ENCODE data around the gene EXOC4.

The EXOC4 gene

GRCh38 chr7:133775201-133775600 is 522.3 kb downstream of the EXOC4 start:
- Histone ChIP-seq H3K9me2 (ENCODE audit: low read depth, low read length) (no peaks in the 10 kb centered on the region), H3K36me3 (ENCODE audit: insufficient read depth, low read length) (peaks cover 10% of the 10 kb centered on the region), H3K4me1 (ENCODE audit: insufficient read depth, low read length, severe bottlenecking) (no peaks in the 10 kb centered on the region), H3K4me3 (ENCODE audit: low read depth, low read length, poor library complexity, severe bottlenecking) (no peak overlapping the region), H3K79me2 (ENCODE audit: insufficient read depth, low read length) (no peaks in the 10 kb centered on the region), H3F3A (ENCODE audit: insufficient read depth, low read length) (no peaks in the 10 kb centered on the region), H3K9ac (ENCODE audit: low read length) (no peak overlapping the region), H2AFZ (ENCODE audit: low read length) (no peak overlapping the region), H4K20me1 (ENCODE audit: insufficient read depth, low read length) (no peaks in the 10 kb centered on the region), H3K9me3 (ENCODE audit: low read length) (peaks cover 8% of the 10 kb centered on the region), H3K27me3 (ENCODE audit: insufficient read depth, low read length) (no peaks in the 10 kb centered on the region), H3K27ac (ENCODE audit: low read depth, low read length, poor library complexity, severe bottlenecking) (no peak overlapping the region), H3K4me2 (ENCODE audit: low read length) (no peak overlapping the region)
- no peak for TF ChIP-seq CTCF (IDR thresholded peaks at IDR 0.05; ENCODE audit: low read length)
- no peak for TF ChIP-seq EZH2 (IDR thresholded peaks at IDR 0.05; ENCODE audit: borderline replicate concordance, low read length)

GRCh38 chr7:133776266-133776665 is 523.4 kb downstream of the EXOC4 start:
- TF ChIP-seq EZH2 (IDR thresholded peaks at IDR 0.05; ENCODE audit: borderline replicate concordance, low read length): no peak
- TF ChIP-seq CTCF (IDR thresholded peaks at IDR 0.05; ENCODE audit: low read length): no peak
- Histone ChIP-seq H3K4me2 (ENCODE audit: low read length) (no peak overlapping the region), H4K20me1 (ENCODE audit: insufficient read depth, low read length) (no peaks in the 10 kb centered on the region), H3K9me3 (ENCODE audit: low read length) (peaks cover 8% of the 10 kb centered on the region), H3F3A (ENCODE audit: insufficient read depth, low read length) (no peaks in the 10 kb centered on the region), H3K9me2 (ENCODE audit: low read depth, low read length) (no peaks in the 10 kb centered on the region), H3K36me3 (ENCODE audit: insufficient read depth, low read length) (peaks cover 10% of the 10 kb centered on the region), H3K27ac (ENCODE audit: low read depth, low read length, poor library complexity, severe bottlenecking) (no peak overlapping the region), H3K4me3 (ENCODE audit: low read depth, low read length, poor library complexity, severe bottlenecking) (no peak overlapping the region), H2AFZ (ENCODE audit: low read length) (no peak overlapping the region), H3K79me2 (ENCODE audit: insufficient read depth, low read length) (no peaks in the 10 kb centered on the region), H3K4me1 (ENCODE audit: insufficient read depth, low read length, severe bottlenecking) (no peaks in the 10 kb centered on the region), H3K27me3 (ENCODE audit: insufficient read depth, low read length) (no peaks in the 10 kb centered on the region), H3K9ac (ENCODE audit: low read length) (no peak overlapping the region)

- TF ChIP-seq EZH2 (IDR thresholded peaks at IDR 0.05; ENCODE audit: borderline replicate concordance, low read length) (no peak), CTCF (IDR thresholded peaks at IDR 0.05; ENCODE audit: low read length) (no peak)
- H3K4me1 ChIP-seq (ENCODE audit: insufficient read depth, low read length, severe bottlenecking): no peaks in the 10 kb centered on the region
- H3K27me3 ChIP-seq (ENCODE audit: insufficient read depth, low read length): no peaks in the 10 kb centered on the region
- H2AFZ ChIP-seq (ENCODE audit: low read length): no peak overlapping the region
- H3K27ac ChIP-seq (ENCODE audit: low read depth, low read length, poor library complexity, severe bottlenecking): no peak overlapping the region
- no peaks in the 10 kb centered on the region for H3F3A ChIP-seq (ENCODE audit: insufficient read depth, low read length)
- H3K79me2 ChIP-seq (ENCODE audit: insufficient read depth, low read length): no peaks in the 10 kb centered on the region
- H3K9me3 ChIP-seq (ENCODE audit: low read length): peaks cover 8% of the 10 kb centered on the region
- no peak overlapping the region for H3K4me2 ChIP-seq (ENCODE audit: low read length)
- H3K36me3 ChIP-seq (ENCODE audit: insufficient read depth, low read length): peaks cover 10% of the 10 kb centered on the region
- no peak overlapping the region for H3K9ac ChIP-seq (ENCODE audit: low read length)
- H3K9me2 ChIP-seq (ENCODE audit: low read depth, low read length): no peaks in the 10 kb centered on the region
- H4K20me1 ChIP-seq (ENCODE audit: insufficient read depth, low read length): no peaks in the 10 kb centered on the region
- no peak overlapping the region for H3K4me3 ChIP-seq (ENCODE audit: low read depth, low read length, poor library complexity, severe bottlenecking)
Measured at GRCh38 chr7:133777701-133778100, 524.8 kb downstream of the EXOC4 start.

Measured in OCI-LY1 (cell line).